Tibial nerve (tissue), 4 donors: ENCODE results near the gene CASQ2.

Experiments used
- CTCF ChIP-seq, 5 experiments: fragments of 200-600 bp in 3 of 5; fragments of 450-650 bp in 2 of 5; sonication (generic) in 3 of 5; IDR thresholded peaks; one replicate each; pipeline ENCODE4 v1.5.1; 2016 to 2019; ENCODE audit warnings: antibody characterized with exemption in 5 of 5, mild to moderate bottlenecking in 3 of 5, moderate library complexity in 2 of 5
- EP300 ChIP-seq, 2 donors: sonication (generic); formaldehyde crosslinking; IDR thresholded peaks; one replicate each; pipeline ENCODE4 v1.6.1; 2017; ENCODE audit warnings: antibody characterized with exemption in 2 of 2, mild to moderate bottlenecking in 1 of 2
- POLR2A ChIP-seq, 2 donors: fragments of 450-650 bp; IDR thresholded peaks; one replicate each; pipeline ENCODE4 v1.6.1; 2017; ENCODE audit warnings: antibody characterized with exemption in 2 of 2, mild to moderate bottlenecking in 2 of 2, moderate library complexity in 2 of 2

GRCh38 chr1:115701090-115701489 lies 67.4 kb downstream of the CASQ2 start:
- no peak for TF ChIP-seq EP300 (IDR thresholded peaks at IDR 0.05)
- TF ChIP-seq POLR2A (IDR thresholded peaks at IDR 0.05): no peak
- TF ChIP-seq CTCF (IDR thresholded peaks at IDR 0.05): no peak
